Vagina (tissue), 2 donors: ENCODE results near the gene FBXO8.

Experiments
- POLR2A ChIP-seq, 2 donors: fragments of 450-650 bp; IDR thresholded peaks; one replicate each; pipeline ENCODE4 v1.6.1; 2017; ENCODE audit warnings: antibody characterized with exemption in 2 of 2, mild to moderate bottlenecking in 2 of 2, moderate library complexity in 2 of 2
- TF ChIP-seq, protein P1 (sequence below), 3 experiments: fragments of 450-650 bp in 2 of 3; fragments of 200-600 bp in 1 of 3; sonication (generic) in 1 of 3; IDR thresholded peaks; one replicate each; pipeline ENCODE4 v1.5.1; 2017 to 2019; ENCODE audit warnings: antibody characterized with exemption in 3 of 3, mild to moderate bottlenecking in 2 of 3, moderate library complexity in 2 of 3

DNA sequence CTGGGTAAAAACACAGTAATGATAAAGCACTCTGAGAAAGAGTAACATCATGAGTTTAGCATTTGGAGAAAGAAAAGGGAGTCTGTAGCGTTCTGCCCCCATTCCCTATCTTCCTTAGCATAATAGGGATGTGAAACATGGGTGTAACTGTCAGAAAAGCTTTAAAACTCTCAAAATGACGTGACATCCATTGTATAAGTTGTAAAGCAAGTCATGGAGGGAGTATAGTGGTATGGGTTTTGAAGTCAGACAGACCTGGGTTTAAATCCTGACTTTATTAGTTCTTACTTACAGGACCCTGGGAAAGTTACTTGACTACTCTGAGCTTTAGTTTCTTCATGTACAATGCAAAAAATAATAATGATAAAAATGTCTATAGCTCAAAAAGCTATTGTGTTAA is 17.1 kb downstream of the FBXO8 start:
- TF ChIP-seq, protein P1, sequence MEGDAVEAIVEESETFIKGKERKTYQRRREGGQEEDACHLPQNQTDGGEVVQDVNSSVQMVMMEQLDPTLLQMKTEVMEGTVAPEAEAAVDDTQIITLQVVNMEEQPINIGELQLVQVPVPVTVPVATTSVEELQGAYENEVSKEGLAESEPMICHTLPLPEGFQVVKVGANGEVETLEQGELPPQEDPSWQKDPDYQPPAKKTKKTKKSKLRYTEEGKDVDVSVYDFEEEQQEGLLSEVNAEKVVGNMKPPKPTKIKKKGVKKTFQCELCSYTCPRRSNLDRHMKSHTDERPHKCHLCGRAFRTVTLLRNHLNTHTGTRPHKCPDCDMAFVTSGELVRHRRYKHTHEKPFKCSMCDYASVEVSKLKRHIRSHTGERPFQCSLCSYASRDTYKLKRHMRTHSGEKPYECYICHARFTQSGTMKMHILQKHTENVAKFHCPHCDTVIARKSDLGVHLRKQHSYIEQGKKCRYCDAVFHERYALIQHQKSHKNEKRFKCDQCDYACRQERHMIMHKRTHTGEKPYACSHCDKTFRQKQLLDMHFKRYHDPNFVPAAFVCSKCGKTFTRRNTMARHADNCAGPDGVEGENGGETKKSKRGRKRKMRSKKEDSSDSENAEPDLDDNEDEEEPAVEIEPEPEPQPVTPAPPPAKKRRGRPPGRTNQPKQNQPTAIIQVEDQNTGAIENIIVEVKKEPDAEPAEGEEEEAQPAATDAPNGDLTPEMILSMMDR (IDR thresholded peaks at IDR 0.05): no peak
- TF ChIP-seq POLR2A (IDR thresholded peaks at IDR 0.05): no peak
